GM19351 (cell line): ENCODE results near the gene XDH.

Experiments used
- ATAC-seq: cut with Tn5 transposase; IDR thresholded peaks from one replicate; pipeline ENCODE4 v1.9.1; 2021; ENCODE audit warnings: mild to moderate bottlenecking, moderate library complexity; ENCODE audit not compliant: unreplicated experiment

XDH gene

GRCh38 chr2:31287654-31288053, 126.9 kb downstream of the XDH start:
- no peak for ATAC-seq

- ATAC-seq = no peak
Observed at GRCh38 chr2:31286961-31287550, 127.5 kb downstream of the XDH start.

- no peak for ATAC-seq
Observed at GRCh38 chr2:31286230-31286629, 128.3 kb downstream of the XDH start.
